Purkinje cell (primary cell): ENCODE measurements around the gene TTC8. TPM values are rescaled to one million over a fixed set of nuclear protein-coding genes. Genes with fewer than 3 reads are reported as not detected.

ENCODE experiments used
- polyA plus RNA-seq: library from polyadenylated mRNA; unstranded; fragments of >200 nt; fragmentation: Nextera tagmentation; gene quantifications from 2 replicates; pipeline ENCODE4 v1.2.1, GENCODE V29; 2014

TTC8 gene
- 51.0 and 61.1 TPM in 2 replicates for polyA plus RNA-seq

GRCh38 chr14:88824314-88825077 lies at the start of gene TTC8:
Gene TTC8, plus strand, starts transcription at chr14:88824651. Its CDS starts 57 bp downstream, at chr14:88824708.

DNA sequence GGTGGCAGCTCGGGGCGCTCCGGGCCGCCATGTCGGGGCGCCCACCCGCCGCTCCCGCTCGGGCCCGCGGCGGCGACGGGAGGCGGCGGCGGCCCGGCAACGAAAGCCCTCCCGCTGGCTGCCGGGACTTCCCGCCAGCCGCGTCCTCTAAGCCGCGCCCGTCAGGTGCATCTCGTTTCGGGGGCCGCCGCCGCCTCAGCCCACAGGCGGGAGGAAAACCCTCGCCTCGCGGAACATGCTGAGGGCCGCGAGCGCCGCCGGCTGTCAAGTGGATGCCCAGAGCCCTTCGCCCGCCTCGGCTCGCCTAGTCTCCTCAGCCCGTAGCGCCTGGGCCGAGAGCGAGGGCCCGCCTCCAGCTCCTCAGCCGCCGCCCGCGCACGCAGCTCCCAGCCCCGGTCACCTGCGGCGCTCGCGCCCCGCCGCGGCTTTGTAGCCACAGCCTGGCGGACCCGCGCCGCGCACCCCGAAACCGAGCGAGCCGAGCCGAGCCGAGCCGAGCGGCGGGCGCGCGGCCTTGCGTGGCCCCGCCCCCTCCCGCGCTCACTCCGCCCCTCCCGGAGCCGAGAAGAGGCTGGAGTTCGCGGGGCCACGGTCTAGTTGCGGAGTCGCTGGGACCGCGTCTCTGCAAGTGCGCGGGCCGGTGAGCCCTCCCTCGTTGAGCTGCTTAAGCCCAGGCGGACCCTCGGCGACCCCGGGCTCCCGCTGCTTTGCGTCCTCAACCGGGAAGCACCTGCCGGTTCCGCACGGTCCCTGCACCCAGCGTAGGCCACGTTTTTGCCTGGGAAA lies 31.8 kb upstream of the TTC8 start, which contains the start of gene EML5:
TSS of gene EML5 (minus strand) at position 481 of the 786 bp plus-strand sequence. CDS start at position 31, 450 bp downstream.

Other genes with a start within 250 kb of the TTC8 start
- 0.43 and 1.4 TPM in 2 replicates for gene EML5, start 31.7 kb upstream of the TTC8 start, polyA plus RNA-seq